Measurements from ENCODE around the gene ENAH.

Gene ENAH

GRCh38 chr1:225485226-225485625 is 167.7 kb downstream of the ENAH start:
- no peak overlapping the region for H3K4me3 ChIP-seq (ENCODE audit: low read length)
- TF ChIP-seq EZH2phosphoT487 (IDR thresholded peaks at IDR 0.05; ENCODE audit: borderline replicate concordance, low read length) = no peak
- no peak for TF ChIP-seq CTCF (IDR thresholded peaks at IDR 0.05; ENCODE audit: low read depth, low read length, poor library complexity, severe bottlenecking)
- no peaks in the 10 kb centered on the region for H4K20me1 ChIP-seq (ENCODE audit: control insufficient read depth, insufficient read depth, low read depth, low read length)
- no peaks in the 10 kb centered on the region for H3K9me3 ChIP-seq (ENCODE audit: control insufficient read depth, insufficient read depth, low read length)
- no peaks in the 10 kb centered on the region for H3F3A ChIP-seq (ENCODE audit: control insufficient read depth, insufficient read depth)
- H3K27me3 ChIP-seq (ENCODE audit: control insufficient read depth, low read length) = peaks cover 29% of the 10 kb centered on the region
- no peaks in the 10 kb centered on the region for H3K79me2 ChIP-seq (ENCODE audit: control insufficient read depth, low read length)
- no peaks in the 10 kb centered on the region for H3K36me3 ChIP-seq (ENCODE audit: control insufficient read depth, low read length)
- no peaks in the 10 kb centered on the region for H3K9me2 ChIP-seq (replicated peaks; ENCODE audit: control insufficient read depth, low read length)
- no peak overlapping the region for H3K27ac ChIP-seq (ENCODE audit: low read depth, low read length)
- H3K4me2 ChIP-seq (ENCODE audit: low read length) = no peak overlapping the region
- peaks cover 14% of the 10 kb centered on the region for H3K4me1 ChIP-seq (ENCODE audit: control insufficient read depth, low read length)

- Histone ChIP-seq H3K36me3 (ENCODE audit: control insufficient read depth, low read length) (no peaks in the 10 kb centered on the region), H4K20me1 (ENCODE audit: control insufficient read depth, insufficient read depth, low read depth, low read length) (no peaks in the 10 kb centered on the region), H3K9me2 (replicated peaks; ENCODE audit: control insufficient read depth, low read length) (no peaks in the 10 kb centered on the region), H3K4me1 (ENCODE audit: control insufficient read depth, low read length) (peaks cover 17% of the 10 kb centered on the region), H3F3A (ENCODE audit: control insufficient read depth, insufficient read depth) (no peaks in the 10 kb centered on the region), H3K4me2 (ENCODE audit: low read length) (no peak overlapping the region), H3K9me3 (ENCODE audit: control insufficient read depth, insufficient read depth, low read length) (no peaks in the 10 kb centered on the region), H3K4me3 (ENCODE audit: low read length) (no peak overlapping the region), H3K27me3 (ENCODE audit: control insufficient read depth, low read length) (peaks cover 29% of the 10 kb centered on the region), H3K27ac (ENCODE audit: low read depth, low read length) (no peak overlapping the region), H3K79me2 (ENCODE audit: control insufficient read depth, low read length) (no peaks in the 10 kb centered on the region)
- TF ChIP-seq EZH2phosphoT487 (IDR thresholded peaks at IDR 0.05; ENCODE audit: borderline replicate concordance, low read length) (no peak), CTCF (IDR thresholded peaks at IDR 0.05; ENCODE audit: low read depth, low read length, poor library complexity, severe bottlenecking) (no peak)
These were observed 168.2 kb downstream of the ENAH start for GRCh38 chr1:225484657-225485214.

DNA sequence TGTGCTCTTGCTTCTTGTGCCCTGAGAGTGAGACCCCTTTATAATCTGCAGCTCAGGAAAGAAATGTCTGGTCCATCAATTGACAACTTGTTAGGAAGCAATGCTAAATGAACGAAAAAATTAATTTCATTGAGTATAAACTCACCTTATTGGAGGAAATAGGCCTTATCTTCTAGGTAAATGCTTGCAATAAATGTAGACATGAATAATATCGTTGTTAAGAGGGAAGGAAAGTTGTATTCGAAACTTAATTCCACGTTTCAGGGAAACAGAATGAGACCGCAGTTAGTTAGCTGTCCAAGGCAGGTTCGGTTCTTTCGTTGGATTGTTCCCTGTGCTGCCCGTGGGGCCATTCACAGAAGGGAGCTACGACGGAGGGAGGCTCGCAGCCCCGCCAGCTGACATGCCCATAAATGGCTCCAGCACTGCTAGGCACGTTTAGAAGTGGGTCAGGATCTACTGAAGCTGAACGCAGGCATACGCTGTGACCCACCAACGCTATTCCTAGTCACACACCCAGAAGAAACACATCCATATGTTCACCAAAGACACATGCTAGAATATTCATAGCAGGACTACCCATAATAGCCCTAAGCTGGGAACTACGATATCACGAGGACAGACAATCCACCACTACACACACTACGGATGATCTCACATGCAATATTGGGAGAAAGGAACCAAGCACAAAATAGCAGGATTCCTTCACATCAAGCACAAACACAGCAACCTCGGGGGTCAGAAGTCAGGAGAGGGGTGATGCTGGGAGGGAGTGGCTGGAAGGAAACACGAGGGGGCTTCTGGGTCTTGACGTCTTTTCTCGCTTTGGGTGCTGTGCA is 168.9 kb downstream of the ENAH start:
- H3K4me1 ChIP-seq (ENCODE audit: control insufficient read depth, low read length) = peaks cover 20% of the 10 kb centered on the region
- H3K9me2 ChIP-seq (replicated peaks; ENCODE audit: control insufficient read depth, low read length) = no peaks in the 10 kb centered on the region
- H3K36me3 ChIP-seq (ENCODE audit: control insufficient read depth, low read length) = no peaks in the 10 kb centered on the region
- no peak overlapping the region for H3K27ac ChIP-seq (ENCODE audit: low read depth, low read length)
- H3K4me3 ChIP-seq (ENCODE audit: low read length) = no peak overlapping the region
- H4K20me1 ChIP-seq (ENCODE audit: control insufficient read depth, insufficient read depth, low read depth, low read length) = no peaks in the 10 kb centered on the region
- H3K79me2 ChIP-seq (ENCODE audit: control insufficient read depth, low read length) = no peaks in the 10 kb centered on the region
- H3F3A ChIP-seq (ENCODE audit: control insufficient read depth, insufficient read depth) = no peaks in the 10 kb centered on the region
- no peak overlapping the region for H3K4me2 ChIP-seq (ENCODE audit: low read length)
- H3K27me3 ChIP-seq (ENCODE audit: control insufficient read depth, low read length) = peaks cover 33% of the 10 kb centered on the region
- H3K9me3 ChIP-seq (ENCODE audit: control insufficient read depth, insufficient read depth, low read length) = no peaks in the 10 kb centered on the region
- TF ChIP-seq EZH2phosphoT487 (IDR thresholded peaks at IDR 0.05; ENCODE audit: borderline replicate concordance, low read length) (no peak), CTCF (IDR thresholded peaks at IDR 0.05; ENCODE audit: low read depth, low read length, poor library complexity, severe bottlenecking) (no peak)
